Globus pallidus (tissue), 1 donor: ENCODE results near the gene PLA2G4C.
"Not testable (repeated sequence)": the region's sequence is repeated elsewhere in the genome, so short reads cannot be mapped to it uniquely, and the experiment has no call there.

Source experiments
- DNase-seq: peaks from one replicate; pipeline ENCODE4 v3.0.0-alpha.2; 2015; ENCODE audit warnings: low spot score

The PLA2G4C gene

DNA sequence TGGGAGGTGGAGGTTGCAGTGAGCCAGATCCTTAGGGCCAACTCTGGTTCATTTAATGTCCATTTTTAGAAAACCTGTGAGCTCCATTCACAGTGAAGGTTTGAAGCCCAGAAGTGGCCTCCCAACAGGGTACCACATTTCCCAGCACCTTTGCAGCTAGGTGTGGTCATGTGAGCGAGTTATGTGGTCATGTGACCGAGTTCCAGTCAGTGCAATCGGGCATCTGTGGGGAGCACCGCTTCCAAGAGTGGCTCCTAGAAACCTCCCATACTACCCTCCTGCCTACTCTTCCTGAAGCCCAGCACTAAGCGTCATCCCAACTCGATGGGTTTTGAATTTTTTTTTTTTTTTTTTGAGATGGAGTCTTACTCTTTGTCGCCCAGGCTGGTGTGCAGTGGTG is 663 bp upstream of the PLA2G4C start:
- no peak for DNase-seq

DNA sequence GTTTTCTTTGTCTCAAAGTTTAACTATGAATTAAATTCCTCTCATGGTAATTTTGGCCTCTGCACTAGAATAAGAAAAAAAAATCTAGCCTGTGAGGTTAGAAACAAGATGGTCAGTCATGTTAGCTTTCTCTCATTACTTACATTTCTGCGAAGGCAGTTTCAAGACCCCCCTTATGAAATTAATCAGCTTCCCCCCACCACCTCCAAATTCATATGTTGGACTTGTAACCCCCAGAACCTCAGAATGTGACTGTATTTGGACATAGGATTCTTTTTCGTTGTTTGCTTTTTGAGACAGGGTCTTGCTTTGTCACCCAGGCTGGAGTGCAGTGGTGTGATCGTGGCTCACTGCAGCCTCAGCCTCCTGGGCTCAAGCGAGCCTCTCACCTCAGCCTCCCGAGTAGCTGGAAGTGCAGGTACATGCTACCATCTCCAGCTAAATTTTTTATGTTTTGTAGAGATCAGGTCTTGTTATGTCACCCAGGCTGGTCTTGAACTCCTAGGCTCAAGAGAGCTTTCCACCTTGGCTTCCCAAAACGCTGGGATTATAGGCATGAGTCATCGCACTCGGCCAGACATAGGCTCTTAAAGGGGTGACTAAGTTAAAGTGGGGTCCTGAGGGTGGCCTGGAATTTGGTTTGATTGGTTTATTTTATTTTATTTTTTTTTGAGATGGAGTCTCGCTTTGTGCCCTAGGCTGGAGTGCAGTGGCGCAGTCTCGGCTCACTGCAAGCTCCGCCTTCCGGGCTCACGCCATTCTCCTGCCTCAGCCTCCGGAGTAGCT is 1.4 kb downstream of the PLA2G4C start:
- DNase-seq = no peak

DNA sequence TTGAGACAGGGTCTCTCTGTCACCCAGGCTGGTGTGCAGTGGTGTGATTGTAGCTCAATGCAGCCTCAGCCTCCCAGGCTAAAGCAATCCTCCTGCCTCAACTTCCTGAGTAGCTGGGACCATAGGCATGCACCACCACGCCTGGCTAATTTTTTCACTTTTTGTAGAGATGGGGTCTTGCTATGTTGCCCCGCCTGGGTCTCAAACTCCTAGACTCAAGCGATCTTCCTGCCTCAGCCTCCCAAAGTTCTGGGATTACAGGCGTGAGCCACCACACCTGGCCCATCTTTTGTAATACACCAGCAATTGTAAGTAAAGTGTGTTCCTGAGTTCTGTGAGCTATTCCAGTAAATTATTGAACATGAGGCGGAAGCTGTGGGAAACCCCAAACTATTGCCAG is 6.7 kb downstream of the PLA2G4C start:
- no peak for DNase-seq

DNA sequence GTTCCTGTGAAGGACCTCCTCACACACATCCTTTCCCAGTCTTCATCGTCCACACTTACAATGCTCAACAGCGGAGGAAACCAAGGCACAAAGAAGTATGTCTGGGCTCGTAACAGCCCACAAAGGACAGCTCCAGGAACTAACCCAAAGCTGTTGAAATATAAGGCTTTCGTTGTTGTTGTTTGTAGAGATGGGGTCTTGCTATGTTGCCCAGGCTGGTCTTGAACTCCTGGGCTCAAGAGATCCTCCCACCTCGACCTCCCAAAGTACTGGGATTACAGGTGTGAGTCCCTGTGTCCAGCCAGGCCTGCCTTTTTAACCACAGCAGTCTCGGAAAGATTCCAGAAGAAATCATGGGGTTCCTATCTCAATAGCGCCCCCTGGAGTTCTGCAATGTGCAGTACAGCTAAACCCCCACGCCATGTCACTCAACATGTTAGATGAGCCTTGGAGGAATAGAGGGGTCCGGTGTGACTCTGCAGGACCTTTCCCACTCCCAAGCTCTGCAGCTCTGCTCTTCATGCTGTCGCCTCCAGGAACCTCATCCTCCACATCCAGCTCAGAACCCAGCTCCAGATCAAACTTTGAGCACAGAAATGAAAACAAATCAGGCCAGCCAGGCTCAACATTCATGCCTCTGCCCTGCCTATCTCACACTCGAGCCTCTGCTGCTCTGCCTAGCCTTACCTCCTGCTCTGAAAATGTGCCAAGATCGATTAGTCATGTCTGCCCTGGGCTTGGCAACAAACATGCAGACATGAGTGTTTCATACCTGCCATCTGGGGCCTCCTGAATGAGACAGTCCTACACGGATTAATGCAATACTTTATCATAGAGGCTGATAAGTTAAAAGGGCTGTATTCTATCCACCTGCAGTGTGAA is 7.5 kb downstream of the PLA2G4C start:
- DNase-seq = no peak

DNA sequence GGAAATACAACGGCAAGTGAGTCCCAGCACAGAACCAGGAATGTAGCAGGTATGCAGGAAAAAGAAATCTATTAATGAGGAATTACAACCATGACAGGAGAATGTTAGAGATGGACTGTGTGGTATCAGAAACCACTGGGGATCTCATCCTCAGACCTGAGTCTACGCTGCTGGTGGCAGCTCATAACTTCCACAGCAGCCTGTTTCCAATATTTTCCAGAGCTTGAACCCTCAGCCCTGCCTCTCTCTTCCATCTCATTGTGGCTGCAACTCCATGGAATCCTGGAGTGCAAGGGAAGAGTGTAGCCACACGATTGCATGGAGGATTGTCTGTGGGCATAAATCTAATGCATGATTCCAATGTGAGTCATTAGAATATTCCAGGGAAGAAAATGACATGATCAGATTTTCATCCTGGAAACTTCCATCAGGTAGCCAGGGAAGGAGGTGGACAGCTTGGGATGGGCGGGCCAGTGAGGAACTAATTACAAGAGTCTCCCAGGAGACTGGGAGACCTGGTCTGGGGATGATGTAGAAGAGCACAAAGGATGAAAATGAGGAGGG is 14.9 kb downstream of the PLA2G4C start:
- no peak for DNase-seq

DNA sequence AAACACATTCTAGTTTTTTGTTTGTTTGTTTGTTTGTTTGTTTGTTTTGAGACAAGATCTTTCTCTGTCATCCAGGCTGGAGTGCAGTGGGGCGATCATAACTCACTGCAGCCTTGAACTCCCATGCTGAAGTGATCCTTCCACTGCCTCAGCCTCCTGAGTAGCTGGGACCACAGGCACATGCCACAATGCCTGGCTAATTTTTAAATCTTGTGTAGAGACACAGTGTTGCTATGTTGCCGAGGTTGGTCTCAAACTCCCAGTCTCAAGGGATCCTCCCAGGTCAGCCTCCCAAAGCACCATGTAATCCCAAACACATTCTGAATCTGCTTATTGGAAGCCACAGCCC is 15.8 kb downstream of the PLA2G4C start:
- DNase-seq = no peak

DNA sequence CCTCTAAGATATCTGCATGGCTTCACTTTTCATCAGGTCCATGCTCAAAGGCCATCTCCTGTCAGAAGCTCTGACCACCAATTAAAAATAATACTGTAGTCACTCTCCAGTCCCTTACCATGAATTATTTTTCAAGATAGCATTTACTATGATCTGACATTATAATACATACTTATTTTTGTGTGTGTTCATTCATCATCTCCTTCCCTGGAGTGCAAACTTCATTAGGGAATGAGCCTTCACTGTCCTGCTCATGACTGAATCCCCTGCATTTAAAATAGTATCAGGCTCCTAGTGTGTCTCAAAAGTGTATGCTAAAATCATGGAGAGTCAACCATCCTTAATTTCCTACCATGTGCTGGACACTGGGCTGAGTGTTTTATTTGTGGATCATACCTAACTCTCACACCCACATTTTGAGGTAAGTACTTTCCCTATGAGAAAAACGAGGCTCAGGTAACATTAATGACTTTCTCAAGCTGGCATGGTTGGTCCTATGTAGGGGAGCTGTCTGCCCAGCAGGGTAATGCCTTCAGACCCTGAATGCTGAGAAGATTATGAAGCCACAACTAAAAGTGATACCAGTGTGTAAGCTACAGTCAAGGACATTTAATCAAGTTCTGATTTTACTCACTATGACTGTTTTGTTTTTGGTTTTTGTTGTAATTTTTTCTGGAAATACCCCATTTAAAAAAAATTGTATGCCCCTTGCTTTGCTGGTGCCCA is 16.3 kb downstream of the PLA2G4C start:
- no peak for DNase-seq

DNA sequence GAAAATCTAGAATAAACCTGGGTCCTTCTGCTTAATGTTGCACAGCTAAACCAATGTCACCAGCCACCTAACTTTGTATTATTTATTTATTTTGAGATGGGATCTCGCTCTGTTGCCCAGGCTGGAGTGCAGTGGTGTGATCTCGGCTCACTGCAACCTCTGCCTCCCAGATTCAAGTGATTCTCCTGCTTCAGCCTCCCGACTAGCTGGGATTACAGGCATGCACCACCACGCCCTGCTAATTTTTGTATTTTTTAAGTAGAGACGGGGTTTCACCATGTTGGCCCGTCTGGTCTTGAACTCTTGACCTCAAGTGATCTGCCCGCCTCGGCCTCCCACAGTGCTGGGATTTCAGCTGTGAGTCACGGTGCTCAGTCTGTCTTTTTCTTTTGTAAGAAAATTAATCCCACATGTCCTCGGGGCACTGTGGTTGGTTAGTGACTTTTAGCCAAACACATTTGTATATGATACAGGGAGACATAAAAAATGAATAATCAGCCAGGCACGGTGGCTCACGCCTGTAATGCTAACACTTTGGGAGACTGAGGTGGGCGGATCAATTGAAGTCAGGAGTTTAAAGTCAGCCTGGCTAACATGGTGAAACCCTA is 19.4 kb downstream of the PLA2G4C start:
- DNase-seq = not testable (repeated sequence)

DNA sequence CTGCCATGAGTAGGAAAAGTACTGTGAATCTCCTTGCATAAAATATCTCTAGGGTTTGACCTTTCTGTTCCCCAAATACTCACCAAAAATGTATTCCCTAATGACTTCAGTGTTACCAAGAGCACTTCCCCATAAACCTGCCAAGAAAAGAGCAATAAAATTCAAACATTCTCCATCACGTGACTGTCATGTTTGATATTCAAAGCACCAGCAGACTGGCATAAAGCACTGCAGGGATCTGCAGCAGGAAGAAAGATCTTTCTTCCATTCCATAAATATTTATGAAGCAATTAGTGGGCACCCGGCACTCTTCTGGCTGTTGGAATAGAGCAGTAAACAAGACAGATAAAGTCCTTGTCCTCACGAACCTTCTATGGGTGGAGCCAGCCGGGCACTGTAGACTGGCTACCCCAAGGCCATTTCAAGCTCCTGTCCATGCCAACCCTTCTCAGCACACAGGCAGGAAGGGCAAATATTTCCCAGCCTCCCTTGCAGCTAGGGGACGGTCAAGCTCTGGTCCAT is 20.3 kb downstream of the PLA2G4C start:
- no peak for DNase-seq

DNA sequence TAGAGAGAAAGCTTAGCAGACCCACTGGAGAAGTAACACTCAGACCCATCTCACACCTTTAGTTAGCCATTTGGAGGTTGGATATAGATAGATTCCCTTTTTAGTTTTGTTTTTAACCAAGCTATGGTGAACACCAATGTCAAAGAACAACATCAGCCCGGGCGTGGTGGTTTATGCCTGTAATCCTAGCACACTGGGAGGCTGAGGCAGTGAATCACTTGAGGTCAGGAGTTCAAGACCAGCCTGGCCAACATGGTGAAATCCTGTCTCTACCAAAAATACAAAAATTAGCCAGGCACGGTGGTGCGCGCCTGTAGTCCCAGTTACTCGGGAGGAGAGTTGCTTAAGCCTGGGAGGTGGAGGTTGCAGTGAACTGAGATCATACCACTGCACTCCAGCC is 21.6 kb downstream of the PLA2G4C start:
- not testable (repeated sequence) for DNase-seq

DNA sequence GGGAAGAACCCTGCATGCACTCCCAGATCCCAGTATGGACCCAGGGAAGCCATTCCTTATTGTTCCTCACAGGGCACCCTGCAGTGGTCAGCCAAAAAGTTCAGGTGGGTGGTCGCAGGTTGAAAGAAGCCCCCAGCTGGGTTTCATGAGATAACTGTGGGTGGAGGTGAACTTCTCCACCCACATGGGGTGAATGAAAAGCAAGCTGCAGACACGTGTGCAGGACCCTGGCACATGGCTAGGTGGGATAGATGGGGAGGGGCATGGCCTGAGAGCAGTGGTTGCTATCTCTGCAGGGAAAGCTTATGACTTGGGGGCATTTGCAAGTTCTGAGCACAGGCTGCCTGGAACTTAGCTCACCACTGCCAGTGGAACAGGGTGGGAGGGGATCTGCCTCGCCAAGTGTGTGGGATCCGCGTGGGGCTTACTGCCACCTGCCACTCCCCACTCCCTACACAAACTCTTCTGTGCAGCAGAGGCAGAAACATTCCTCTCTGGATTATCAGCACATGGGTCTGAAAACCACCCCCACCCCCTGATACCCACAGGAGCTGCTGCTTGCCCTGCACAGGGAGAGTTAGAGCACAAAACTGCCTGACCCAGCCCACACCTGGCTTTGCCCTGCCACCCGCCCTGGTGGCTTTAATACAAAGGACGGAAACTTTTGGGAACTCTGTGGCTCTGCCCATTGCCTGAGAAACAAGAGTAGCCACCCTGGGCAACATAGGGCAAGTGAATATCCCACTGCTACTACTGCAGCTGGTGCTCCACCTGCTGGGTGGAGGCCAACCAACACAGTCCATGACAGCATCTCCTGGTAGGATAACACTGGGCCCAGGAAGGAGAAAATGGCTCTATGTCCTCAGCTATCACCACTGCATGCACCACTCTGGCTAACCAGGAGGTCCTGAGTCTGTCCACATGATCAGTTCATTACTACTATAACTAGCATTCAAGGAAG is 24.4 kb downstream of the PLA2G4C start:
- DNase-seq = no peak

DNA sequence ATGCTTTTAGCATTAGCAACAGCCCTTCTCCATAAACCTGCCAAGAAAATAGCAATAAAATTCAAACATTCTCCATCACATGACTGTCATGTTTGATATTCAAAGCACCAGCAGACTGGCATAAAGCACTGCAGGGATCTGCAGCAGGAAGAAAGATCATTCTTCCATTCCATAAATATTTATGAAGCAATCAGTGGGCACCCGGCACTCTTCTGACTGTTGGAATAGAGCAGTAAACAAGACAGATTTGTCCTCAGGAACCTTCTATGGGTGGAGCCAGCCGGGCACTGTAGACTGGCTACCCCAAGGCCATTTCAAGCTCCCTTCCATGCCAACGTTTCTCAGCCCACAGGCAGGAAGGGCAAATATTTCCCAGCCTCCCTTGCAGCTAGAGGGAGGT is 25.5 kb downstream of the PLA2G4C start:
- DNase-seq = no peak

DNA sequence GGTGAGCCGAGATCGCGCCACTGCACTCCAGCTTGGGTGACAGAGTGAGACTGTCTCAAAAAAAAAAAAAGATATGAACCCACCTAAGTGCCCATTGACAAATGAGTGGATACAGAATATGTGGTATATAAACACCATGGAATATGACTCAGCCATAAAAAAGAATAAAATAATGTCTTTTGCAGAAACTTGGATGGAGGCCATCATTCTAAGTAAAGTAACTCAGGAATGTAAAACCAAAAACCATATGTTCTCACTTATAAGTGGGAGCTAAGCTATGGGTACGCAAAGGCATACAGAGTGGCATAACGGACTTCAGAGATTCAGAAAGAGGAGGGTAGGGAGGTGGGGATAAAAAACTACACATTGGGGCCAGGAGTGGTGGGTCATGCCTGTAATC is 29.5 kb downstream of the PLA2G4C start:
- no peak for DNase-seq

DNA sequence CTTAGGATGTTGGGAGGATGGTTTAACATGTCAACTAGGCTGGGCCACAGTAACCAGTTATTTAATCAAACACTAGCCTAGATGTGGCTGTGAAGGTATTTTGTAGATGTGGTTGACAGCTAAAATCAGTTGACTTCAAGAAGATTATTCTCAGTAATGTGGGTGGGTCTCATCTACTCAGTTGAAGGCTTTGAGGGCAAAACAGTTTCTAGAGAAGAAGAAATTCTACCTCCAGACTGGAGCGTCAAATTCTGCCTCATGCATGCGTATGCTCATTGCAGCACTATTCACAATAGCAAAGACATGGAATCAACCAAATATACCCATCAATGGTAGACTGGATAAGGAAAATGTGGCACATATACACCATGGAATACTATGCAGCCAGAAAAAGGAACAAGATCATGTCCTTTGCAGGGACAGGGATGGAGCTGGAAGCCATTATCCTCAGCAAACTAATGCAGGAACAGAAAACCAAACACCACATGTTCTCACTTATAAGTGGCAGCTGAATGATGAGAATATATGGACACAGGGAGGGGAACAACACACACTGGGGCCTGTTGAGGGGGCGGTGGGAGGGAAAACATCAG is 40.3 kb downstream of the PLA2G4C start:
- not testable (repeated sequence) for DNase-seq

DNA sequence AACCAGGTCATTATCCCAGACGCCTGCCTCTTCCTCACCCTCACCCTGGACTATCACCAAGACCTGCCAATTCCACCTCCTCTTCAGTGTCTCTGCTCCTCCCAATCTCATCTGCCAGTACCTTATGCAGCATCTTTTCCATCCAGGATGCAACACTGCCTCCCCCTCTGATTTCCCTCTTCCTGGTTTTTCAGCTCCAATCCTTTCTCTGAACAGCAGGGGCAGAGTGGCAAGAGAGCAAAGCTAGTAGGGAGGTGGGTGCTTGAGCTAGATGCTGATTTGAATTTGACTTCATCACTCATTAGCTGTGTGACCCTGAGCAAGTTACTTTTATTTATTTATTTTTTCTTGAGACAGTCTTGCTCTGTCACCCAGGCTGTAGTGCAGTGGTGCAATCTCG is 41.2 kb downstream of the PLA2G4C start:
- DNase-seq = no peak

DNA sequence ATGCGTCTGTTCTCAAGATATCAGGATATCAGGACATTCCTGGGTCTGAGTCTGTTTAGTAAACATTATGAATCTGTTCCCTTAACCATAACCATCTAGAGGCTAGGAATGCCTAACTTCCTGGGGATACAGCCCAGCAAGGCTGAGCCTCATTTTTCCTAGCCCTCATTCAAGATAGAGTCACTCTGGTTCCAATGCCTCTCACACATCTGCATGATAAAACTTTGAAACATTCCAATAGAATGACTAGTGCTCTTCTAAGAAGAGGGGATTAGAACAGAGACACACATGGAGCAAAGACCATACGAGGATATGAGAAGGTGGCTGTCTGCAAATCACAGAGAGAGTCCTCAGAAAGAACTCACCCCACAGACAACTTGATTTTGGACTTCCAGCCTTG is 46.1 kb downstream of the PLA2G4C start:
- DNase-seq = no peak

DNA sequence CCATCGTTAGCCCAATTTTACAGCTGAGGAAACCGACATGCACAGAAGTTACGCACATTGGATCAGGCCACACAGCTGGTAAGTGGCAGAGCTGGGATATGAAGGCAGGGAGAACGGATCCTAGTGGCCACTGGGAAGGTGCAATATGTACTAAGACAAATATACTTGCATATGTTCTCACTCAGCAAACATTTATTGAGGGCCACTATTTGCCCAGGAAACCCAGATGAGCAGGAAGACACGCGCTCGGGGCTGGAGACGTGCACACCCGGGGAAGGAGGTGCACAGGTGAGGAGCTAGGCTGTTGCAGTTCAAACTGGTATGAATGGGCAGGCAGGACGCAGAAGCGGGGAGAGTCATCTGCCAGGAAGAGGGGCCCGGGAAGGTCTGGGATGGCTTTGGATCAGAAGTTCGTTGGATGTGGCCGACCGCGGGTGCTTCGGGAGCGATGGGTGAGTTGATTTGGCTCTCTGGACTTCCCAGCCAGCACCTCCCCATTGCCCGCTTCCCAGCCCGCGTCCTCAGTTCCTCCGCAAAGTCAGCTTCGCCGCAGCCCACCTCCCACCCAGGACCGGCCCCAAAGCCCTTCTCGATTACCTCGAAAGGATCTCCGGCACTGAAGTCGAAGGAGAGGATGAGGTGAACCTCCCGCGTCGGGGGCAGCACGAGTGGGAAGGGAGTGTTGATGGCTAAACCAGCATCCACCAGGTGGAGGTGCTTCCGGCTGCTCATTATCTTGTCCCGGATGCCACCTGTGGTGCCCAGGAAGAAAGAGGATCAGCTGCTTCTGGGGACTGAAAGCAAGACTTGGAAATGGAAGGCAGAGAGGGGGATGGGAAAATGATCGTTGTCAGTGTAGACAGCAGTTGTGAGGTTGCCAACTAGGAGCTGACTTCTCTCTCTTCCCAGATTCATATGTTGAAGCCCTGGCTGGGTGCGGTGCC is 48.9 kb downstream of the PLA2G4C start:
- DNase-seq = no peak

DNA sequence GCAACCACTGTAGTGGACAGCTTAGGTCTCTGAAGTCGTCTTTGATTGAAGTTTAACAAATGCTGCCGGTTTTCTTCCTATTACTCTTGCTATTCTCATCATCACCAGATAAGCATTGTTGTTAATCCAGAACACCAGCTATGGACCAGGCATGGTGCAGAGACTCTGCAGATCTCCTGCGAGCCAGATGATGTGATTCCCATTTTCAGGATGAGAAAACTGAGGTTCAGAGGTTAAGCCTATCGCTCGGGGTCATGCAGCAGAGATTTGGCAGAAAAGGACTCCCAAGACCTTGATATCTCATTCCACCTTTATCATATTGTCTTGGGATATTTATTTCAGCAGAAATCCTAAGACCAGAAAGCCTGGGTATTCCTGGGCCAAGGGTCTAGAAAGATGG is 50.2 kb downstream of the PLA2G4C start:
- DNase-seq = no peak

DNA sequence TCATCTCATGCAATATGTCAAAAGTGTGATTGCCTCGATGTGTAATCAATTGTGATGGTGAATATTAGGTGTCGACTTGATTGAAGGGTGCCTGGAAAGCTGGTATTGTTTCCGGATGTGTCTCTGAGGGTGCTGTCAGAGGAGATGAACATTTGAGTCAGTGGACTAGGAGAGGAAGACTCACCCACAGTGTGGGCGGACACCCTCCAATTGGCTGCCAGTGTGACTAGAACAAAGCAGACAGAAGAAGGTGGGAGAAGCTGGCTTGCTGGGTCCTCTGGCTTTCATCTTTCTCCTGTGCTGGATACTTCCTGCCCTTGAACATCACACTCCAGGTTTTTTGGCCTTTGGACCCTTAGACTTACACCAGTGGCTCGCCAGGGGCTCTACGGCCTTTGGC is 51.3 kb downstream of the PLA2G4C start:
- no peak for DNase-seq
